HepG2 (cell line): ENCODE results near the gene TMF1. TPM values are rescaled to one million over a fixed set of nuclear protein-coding genes. Genes with fewer than 3 reads are reported as not detected.

ENCODE experiments used
- GATAD1 ChIP-seq: IDR thresholded peaks from 2 replicates; pipeline ENCODE4 v1.6.1; 2016; ENCODE audit warnings: missing genetic modification reagents, missing compliant biosample characterization
- HIVEP1 ChIP-seq: sonication (generic); formaldehyde crosslinking; IDR thresholded peaks from 2 replicates; pipeline ENCODE4 v1.4.0; 2020; ENCODE audit warnings: mild to moderate bottlenecking, missing genetic modification reagents
- PHF8 ChIP-seq: sonication (generic); formaldehyde crosslinking; IDR thresholded peaks from 2 replicates; pipeline ENCODE4 v1.5.0; 2020; ENCODE audit warnings: missing genetic modification reagents
- POGK ChIP-seq: sonication (generic); formaldehyde crosslinking; conservative IDR thresholded peaks from 2 replicates; pipeline ENCODE4 v1.8.0; 2022; ENCODE audit warnings: mild to moderate bottlenecking, moderate library complexity, missing genetic modification reagents
- TBX2 ChIP-seq: sonication (generic); formaldehyde crosslinking; IDR thresholded peaks from 2 replicates; pipeline ENCODE4 v1.5.0; 2020; ENCODE audit warnings: missing genetic modification reagents, mild to moderate bottlenecking, borderline replicate concordance
- THAP8 ChIP-seq: sonication (generic); formaldehyde crosslinking; IDR thresholded peaks from 2 replicates; pipeline ENCODE4 v1.5.1; 2020; ENCODE audit warnings: missing genetic modification reagents, mild to moderate bottlenecking, borderline replicate concordance
- ZBTB10 ChIP-seq: sonication (generic); formaldehyde crosslinking; IDR thresholded peaks from 2 replicates; pipeline ENCODE4 v1.4.0; 2020; ENCODE audit warnings: missing genetic modification reagents, borderline replicate concordance
- ZNF260 ChIP-seq: sonication (generic); formaldehyde crosslinking; IDR thresholded peaks from 2 replicates; pipeline ENCODE4 v1.4.0; 2020; ENCODE audit warnings: missing genetic modification reagents, low read depth, mild to moderate bottlenecking, borderline replicate concordance
- ZNF275 ChIP-seq: sonication (generic); formaldehyde crosslinking; IDR thresholded peaks from 2 replicates; pipeline ENCODE4 v1.8.0; 2022; ENCODE audit warnings: missing genetic modification reagents, mild to moderate bottlenecking, inconsistent platforms, borderline replicate concordance
- ZNF3 ChIP-seq: IDR thresholded peaks from 2 replicates; pipeline ENCODE4 v1.7.0; 2017; ENCODE audit warnings: inconsistent platforms
- ZNF607 ChIP-seq: sonication (generic); formaldehyde crosslinking; IDR thresholded peaks from 2 replicates; pipeline ENCODE4 v1.5.1; 2020; ENCODE audit warnings: missing genetic modification reagents, mild to moderate bottlenecking, borderline replicate concordance
- ZNF768 ChIP-seq: sonication (generic); formaldehyde crosslinking; IDR thresholded peaks from 2 replicates; pipeline ENCODE4 v1.4.0; 2020; ENCODE audit warnings: missing genetic modification reagents
- polyA plus RNA-seq, 8 experiments: library from polyadenylated mRNA; depleted of rRNA in 3 of 8; stranded (reverse) in 7 of 8; unstranded in 1 of 8; fragments of >200 nt; fragmentation: Illumina TruSeq in 4 of 8; extraction: Trizol in 4 of 8; gene quantifications; 2 replicates each; pipeline versions ENCODE4 v1.2.1 to v1.2.3, GENCODE V29; 2011 to 2016; ENCODE audit warnings: low read depth in 4 of 8, missing spikeins in 1 of 8, mixed read lengths in 1 of 8; ENCODE audit not compliant: insufficient read depth in 1 of 8
- total RNA-seq, 5 experiments: library from RNA; depleted of rRNA; stranded (reverse); fragments of >200 nt; fragmentation: Illumina TruSeq; extraction: Trizol; gene quantifications; 2 replicates each; pipeline ENCODE4 v1.2.3, GENCODE V29; 2016; ENCODE audit warnings: low read depth in 1 of 5
- TF ChIP-seq, protein P1 (sequence below), 2 experiments: sonication (generic) in 1 of 2; formaldehyde crosslinking in 1 of 2; IDR thresholded peaks; 2 replicates each; pipeline versions ENCODE4 v1.4.0 to v1.6.1; 2016 to 2020; ENCODE audit warnings: borderline replicate concordance in 1 of 2, low read depth in 1 of 2, mild to moderate bottlenecking in 1 of 2, missing genetic modification reagents in 1 of 2
- TF ChIP-seq, protein P2 (sequence below): sonication (generic); formaldehyde crosslinking; IDR thresholded peaks from 2 replicates; pipeline ENCODE4 v1.8.0; 2022; ENCODE audit warnings: missing genetic modification reagents, mild to moderate bottlenecking, borderline replicate concordance

TMF1 gene
- total and polyA plus RNA-seq, 2 of the 13 experiments (the other 11 are each of a cell fraction or from before 2014, with no cell fraction given): 12.1 to 38.4 TPM

GRCh38 chr3:69085168-69085832 lies 33.2 kb upstream of the TMF1 start (continued):
- TF ChIP-seq, protein P1, sequence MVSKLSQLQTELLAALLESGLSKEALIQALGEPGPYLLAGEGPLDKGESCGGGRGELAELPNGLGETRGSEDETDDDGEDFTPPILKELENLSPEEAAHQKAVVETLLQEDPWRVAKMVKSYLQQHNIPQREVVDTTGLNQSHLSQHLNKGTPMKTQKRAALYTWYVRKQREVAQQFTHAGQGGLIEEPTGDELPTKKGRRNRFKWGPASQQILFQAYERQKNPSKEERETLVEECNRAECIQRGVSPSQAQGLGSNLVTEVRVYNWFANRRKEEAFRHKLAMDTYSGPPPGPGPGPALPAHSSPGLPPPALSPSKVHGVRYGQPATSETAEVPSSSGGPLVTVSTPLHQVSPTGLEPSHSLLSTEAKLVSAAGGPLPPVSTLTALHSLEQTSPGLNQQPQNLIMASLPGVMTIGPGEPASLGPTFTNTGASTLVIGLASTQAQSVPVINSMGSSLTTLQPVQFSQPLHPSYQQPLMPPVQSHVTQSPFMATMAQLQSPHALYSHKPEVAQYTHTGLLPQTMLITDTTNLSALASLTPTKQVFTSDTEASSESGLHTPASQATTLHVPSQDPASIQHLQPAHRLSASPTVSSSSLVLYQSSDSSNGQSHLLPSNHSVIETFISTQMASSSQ (IDR thresholded peaks at IDR 0.05; ENCODE audit: low read depth): no peak
- TF ChIP-seq, protein P1 (CRISPR knock-in tag; IDR thresholded peaks at IDR 0.05; ENCODE audit: borderline replicate concordance): no peak
- TF ChIP-seq, protein P2, sequence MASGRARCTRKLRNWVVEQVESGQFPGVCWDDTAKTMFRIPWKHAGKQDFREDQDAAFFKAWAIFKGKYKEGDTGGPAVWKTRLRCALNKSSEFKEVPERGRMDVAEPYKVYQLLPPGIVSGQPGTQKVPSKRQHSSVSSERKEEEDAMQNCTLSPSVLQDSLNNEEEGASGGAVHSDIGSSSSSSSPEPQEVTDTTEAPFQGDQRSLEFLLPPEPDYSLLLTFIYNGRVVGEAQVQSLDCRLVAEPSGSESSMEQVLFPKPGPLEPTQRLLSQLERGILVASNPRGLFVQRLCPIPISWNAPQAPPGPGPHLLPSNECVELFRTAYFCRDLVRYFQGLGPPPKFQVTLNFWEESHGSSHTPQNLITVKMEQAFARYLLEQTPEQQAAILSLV (CRISPR knock-in tag): 0 out of 2 replicates have a peak, but pooled peaks have one; percentile 17
- TF ChIP-seq ZNF260 (CRISPR knock-in tag): no peak
- no peak for TF ChIP-seq ZNF275 (CRISPR knock-in tag)
- TF ChIP-seq ZNF768: peak; percentile 18; the same call in 1 of the 2 replicates
- 0 out of 2 replicates have a peak, but pooled peaks have one; percentile 60 for TF ChIP-seq ZNF607 (CRISPR knock-in tag)
- peak; percentile 91; the same call in 1 of the 2 replicates for TF ChIP-seq ZBTB10 (CRISPR knock-in tag)
- peak; percentile 49 for TF ChIP-seq PHF8 (CRISPR knock-in tag)
- 0 out of 2 replicates have a peak, but pooled peaks have one; percentile 1 for TF ChIP-seq POGK
- 0 out of 2 replicates have a peak, but pooled peaks have one; percentile 13 for TF ChIP-seq THAP8 (CRISPR knock-in tag)
- TF ChIP-seq ZNF3 (CRISPR knock-in tag): no peak; the same call in 1 of the 2 replicates
- peak; percentile 43 for TF ChIP-seq TBX2
- no peak for TF ChIP-seq GATAD1
- TF ChIP-seq HIVEP1: 0 out of 2 replicates have a peak, but pooled peaks have one; percentile 3
